OCI-LY1 (cell line): ENCODE results near the gene CPSF3.

Experiments
- H2AFZ ChIP-seq: fragments of 200-600 bp; sonication (generic), shearing (Covaris generic); 2 replicates; pipeline ENCODE4 v1.6.0; 2014; ENCODE audit warnings: antibody characterized with exemption, mild to moderate bottlenecking, low read length
- H3F3A ChIP-seq: fragments of 200-600 bp; sonication (generic), shearing (Covaris generic); 2 replicates; pipeline ENCODE4 v1.6.0; 2014; ENCODE audit warnings: mild to moderate bottlenecking, antibody characterized with exemption, low read length, moderate library complexity; ENCODE audit not compliant: insufficient read depth
- H3K27ac ChIP-seq: fragments of 200-600 bp; sonication (generic); 2 replicates; pipeline ENCODE4 v1.5.1; 2014; ENCODE audit warnings: low read length, mixed run types, mild to moderate bottlenecking, low read depth; ENCODE audit not compliant: poor library complexity, severe bottlenecking
- H3K27me3 ChIP-seq: fragments of 200-600 bp; sonication (generic); 2 replicates; pipeline ENCODE4 v1.6.0; 2014; ENCODE audit warnings: antibody characterized with exemption, mild to moderate bottlenecking, low read length, moderate library complexity; ENCODE audit not compliant: insufficient read depth
- H3K36me3 ChIP-seq: fragments of 200-600 bp; sonication (generic); 2 replicates; pipeline ENCODE4 v1.6.1; 2014; ENCODE audit warnings: mild to moderate bottlenecking, antibody characterized with exemption, low read length, moderate library complexity, mixed read lengths; ENCODE audit not compliant: insufficient read depth
- H3K4me1 ChIP-seq: fragments of 200-600 bp; sonication (generic); 2 replicates; pipeline ENCODE4 v1.5.1; 2014; ENCODE audit warnings: mild to moderate bottlenecking, low read length, moderate library complexity; ENCODE audit not compliant: insufficient read depth, severe bottlenecking
- H3K4me2 ChIP-seq: fragments of 200-600 bp; sonication (generic), shearing (Covaris generic); 2 replicates; pipeline ENCODE4 v1.6.1; 2014; ENCODE audit warnings: low read length
- H3K4me3 ChIP-seq: fragments of 200-600 bp; sonication (generic); 2 replicates; pipeline ENCODE4 v1.5.1; 2014; ENCODE audit warnings: low read length, low read depth, mild to moderate bottlenecking, mixed read lengths; ENCODE audit not compliant: poor library complexity, severe bottlenecking
- H3K79me2 ChIP-seq: fragments of 200-600 bp; shearing (Covaris generic); 2 replicates; pipeline ENCODE4 v1.6.1; 2016; ENCODE audit warnings: mixed run types, low read length, mixed read lengths; ENCODE audit not compliant: insufficient read depth
- H3K9ac ChIP-seq: fragments of 200-600 bp; sonication (generic), shearing (Covaris generic); 2 replicates; pipeline ENCODE4 v1.6.1; 2014; ENCODE audit warnings: mild to moderate bottlenecking, low read length, mixed read lengths
- H3K9me2 ChIP-seq: fragments of 200-600 bp; sonication (generic), shearing (Covaris generic); 2 replicates; pipeline ENCODE4 v1.6.1; 2014; ENCODE audit warnings: low read depth, mild to moderate bottlenecking, low read length, mixed read lengths
- H3K9me3 ChIP-seq: fragments of 200-600 bp; shearing (Covaris generic); 2 replicates; pipeline ENCODE4 v1.6.1; 2014; ENCODE audit warnings: low read length, mixed read lengths
- H4K20me1 ChIP-seq: fragments of 200-600 bp; sonication (generic), shearing (Covaris generic); 2 replicates; pipeline ENCODE4 v1.6.0; 2016; ENCODE audit warnings: mild to moderate bottlenecking, low read length; ENCODE audit not compliant: insufficient read depth
- CTCF ChIP-seq: fragments of 200-600 bp; sonication (generic), shearing (Covaris generic); IDR thresholded peaks from 2 replicates; pipeline ENCODE4 v1.5.1; 2017; ENCODE audit warnings: mild to moderate bottlenecking, antibody characterized with exemption, low read length, moderate library complexity, mixed read lengths
- EZH2 ChIP-seq: fragments of 200-600 bp; sonication (generic), shearing (Covaris generic); IDR thresholded peaks from 2 replicates; pipeline ENCODE4 v1.8.0; 2017; ENCODE audit warnings: borderline replicate concordance, mixed run types, mild to moderate bottlenecking, antibody characterized with exemption, low read length, moderate library complexity, mixed read lengths

The CPSF3 gene

DNA sequence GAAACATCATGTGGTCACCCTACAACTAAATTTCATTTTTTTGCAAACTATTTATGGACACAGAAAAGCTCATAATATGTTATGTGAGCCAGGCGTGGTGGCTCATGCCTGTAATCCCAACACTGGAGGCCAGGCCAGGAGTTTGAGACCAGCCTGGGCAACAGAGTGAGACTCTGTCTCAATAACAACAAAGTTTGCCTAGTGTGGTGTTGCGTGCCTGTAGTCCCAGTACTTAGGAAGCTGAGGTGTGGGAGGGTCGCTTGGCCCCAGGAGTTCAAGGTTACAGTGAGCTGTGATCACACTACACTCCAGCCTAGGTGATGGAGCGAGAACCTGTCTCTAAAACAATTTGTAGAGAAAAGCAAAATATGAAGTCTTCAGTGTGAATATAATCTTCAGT, 56.7 kb downstream of the CPSF3 start:
- Histone ChIP-seq H3K27ac (peak overlapping the region; percentile 89), H3K4me1 (peaks cover 35% of the 10 kb centered on the region), H3K9me2 (no peaks in the 10 kb centered on the region), H3K27me3 (no peaks in the 10 kb centered on the region), H3F3A (no peaks in the 10 kb centered on the region), H3K9me3 (0 out of 2 replicates have a peak, but pooled peaks cover 2% of the 10 kb centered on the region), H3K9ac (no peak overlapping the region), H4K20me1 (no peaks in the 10 kb centered on the region), H2AFZ (no peak overlapping the region), H3K36me3 (peaks cover 87% of the 10 kb centered on the region), H3K4me2 (no peak overlapping the region; the same call in 1 of the 2 replicates), H3K4me3 (no peak overlapping the region), H3K79me2 (no peaks in the 10 kb centered on the region)
- TF ChIP-seq CTCF, result no peak
- TF ChIP-seq EZH2, result no peak

GRCh38 chr2:9483107-9483506, 59.7 kb downstream of the CPSF3 start:
- TF ChIP-seq EZH2 (no peak), CTCF (no peak)
- Histone ChIP-seq H3K27ac (no peak overlapping the region), H3K4me3 (no peak overlapping the region), H3K9me2 (no peaks in the 10 kb centered on the region), H3K4me1 (peaks cover 22% of the 10 kb centered on the region), H4K20me1 (no peaks in the 10 kb centered on the region), H3K9me3 (no peaks in the 10 kb centered on the region), H3K79me2 (no peaks in the 10 kb centered on the region), H3F3A (no peaks in the 10 kb centered on the region), H3K27me3 (no peaks in the 10 kb centered on the region), H3K4me2 (no peak overlapping the region), H3K9ac (no peak overlapping the region), H2AFZ (no peak overlapping the region), H3K36me3 (peaks cover 94% of the 10 kb centered on the region)

DNA sequence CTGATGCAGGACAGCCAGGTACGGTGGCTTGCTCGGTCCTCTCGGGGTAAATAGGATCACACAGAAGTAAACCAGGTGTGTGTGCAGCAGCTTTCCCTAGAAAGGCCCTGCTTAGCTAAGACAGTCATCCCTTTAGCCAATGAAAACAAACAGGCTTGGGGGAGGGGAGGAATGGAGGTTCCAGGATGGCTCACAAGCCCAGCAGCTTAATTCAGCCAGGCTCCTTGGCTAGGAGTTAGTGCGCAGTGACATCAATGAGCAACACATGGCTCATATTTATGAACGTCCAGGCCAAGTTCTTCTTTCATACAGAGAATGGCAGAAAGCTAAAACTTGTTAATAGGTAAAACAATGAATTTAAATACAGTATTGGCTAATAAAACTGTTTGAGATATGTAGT, 61.1 kb downstream of the CPSF3 start:
- Histone ChIP-seq H3K79me2 (no peaks in the 10 kb centered on the region), H3K4me1 (peaks cover 10% of the 10 kb centered on the region), H3K4me3 (no peak overlapping the region), H2AFZ (no peak overlapping the region), H3K27me3 (no peaks in the 10 kb centered on the region), H3K9ac (no peak overlapping the region), H3K9me2 (no peaks in the 10 kb centered on the region), H3K27ac (no peak overlapping the region), H4K20me1 (no peaks in the 10 kb centered on the region), H3F3A (no peaks in the 10 kb centered on the region), H3K9me3 (no peaks in the 10 kb centered on the region), H3K4me2 (no peak overlapping the region), H3K36me3 (peaks cover 94% of the 10 kb centered on the region)
- no peak for TF ChIP-seq CTCF
- TF ChIP-seq EZH2, result no peak
